ENCODE measurements around the gene METTL2B.

METTL2B gene, protein sequence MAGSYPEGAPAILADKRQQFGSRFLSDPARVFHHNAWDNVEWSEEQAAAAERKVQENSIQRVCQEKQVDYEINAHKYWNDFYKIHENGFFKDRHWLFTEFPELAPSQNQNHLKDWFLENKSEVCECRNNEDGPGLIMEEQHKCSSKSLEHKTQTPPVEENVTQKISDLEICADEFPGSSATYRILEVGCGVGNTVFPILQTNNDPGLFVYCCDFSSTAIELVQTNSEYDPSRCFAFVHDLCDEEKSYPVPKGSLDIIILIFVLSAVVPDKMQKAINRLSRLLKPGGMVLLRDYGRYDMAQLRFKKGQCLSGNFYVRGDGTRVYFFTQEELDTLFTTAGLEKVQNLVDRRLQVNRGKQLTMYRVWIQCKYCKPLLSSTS

DNA sequence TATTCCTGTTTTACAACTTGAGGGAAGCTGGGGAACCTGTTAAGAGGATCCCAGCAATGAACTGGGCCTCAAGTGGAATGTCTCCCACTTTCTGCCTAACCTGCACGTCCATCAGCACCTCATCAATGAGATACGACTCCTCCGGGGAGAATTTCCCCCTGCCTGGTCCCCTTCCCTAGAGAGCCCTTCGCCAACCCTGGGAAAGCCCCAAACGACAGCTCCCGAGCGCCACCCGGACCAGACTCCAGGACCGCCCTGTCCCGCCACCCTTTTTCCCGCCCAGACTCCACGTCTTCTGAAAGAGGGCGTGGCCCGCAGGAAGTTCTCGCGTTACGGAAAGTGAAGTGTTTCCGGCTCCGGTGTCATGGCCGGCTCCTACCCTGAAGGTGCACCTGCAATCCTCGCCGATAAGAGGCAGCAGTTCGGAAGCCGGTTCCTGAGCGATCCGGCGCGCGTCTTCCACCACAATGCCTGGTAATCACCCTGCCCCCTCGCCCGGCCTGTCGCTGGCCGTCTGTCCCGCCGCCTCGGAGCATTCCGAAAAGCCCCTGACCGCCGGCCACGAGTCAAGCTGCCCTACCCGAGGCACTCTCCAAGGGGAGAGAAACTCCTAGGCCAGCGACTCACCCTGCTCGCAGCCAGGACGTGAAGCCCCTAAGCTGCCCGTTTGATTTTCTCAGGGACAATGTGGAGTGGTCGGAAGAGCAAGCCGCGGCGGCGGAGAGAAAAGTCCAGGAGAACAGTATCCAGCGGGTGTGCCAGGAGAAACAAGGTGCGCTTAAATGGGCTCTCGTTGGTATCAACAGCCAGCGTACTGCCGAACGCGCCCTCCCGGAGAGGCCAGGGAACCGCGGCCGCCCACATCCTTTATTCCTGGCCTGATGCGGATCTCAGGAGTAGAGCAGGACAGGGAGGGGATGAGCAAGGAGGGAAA lies at the start of gene METTL2B:
Gene METTL2B, plus strand, starts transcription at position 347 of the 934 bp plus-strand sequence. Its CDS starts 18 bp downstream, at position 365.
- DNase-seq, result peak; percentile 90 to 92

GRCh38 chr7:128427289-128427891 lies 49.2 kb upstream of the METTL2B start:
- peak in 1 of 2 donors; percentile 71 for DNase-seq

- DNase-seq, result no peak
These were observed 46.3 kb upstream of the METTL2B start for GRCh38 chr7:128430207-128430606.

- DNase-seq, result no peak
These were observed 45.3 kb upstream of the METTL2B start for GRCh38 chr7:128431221-128431620.

DNA sequence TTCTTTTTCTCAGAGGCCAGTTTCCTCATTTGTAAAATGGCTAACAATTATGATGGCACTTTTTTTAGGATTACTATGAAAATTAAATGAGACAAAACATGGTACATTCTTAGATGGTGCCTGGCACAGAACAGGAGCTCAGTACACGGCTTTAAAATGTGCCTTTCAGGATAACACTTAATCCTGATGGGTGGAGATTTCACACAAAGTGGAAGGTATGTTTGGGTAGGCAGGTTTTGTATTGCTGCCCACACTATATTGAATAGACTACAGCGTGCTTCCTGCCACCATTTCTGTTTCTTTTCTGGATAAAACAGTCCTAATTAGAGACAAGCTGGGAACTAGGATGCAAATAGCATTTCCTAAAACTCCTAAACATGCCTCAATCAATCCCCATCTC lies 44.8 kb upstream of the METTL2B start:
- no peak for DNase-seq

- DNase-seq, result no peak
These were observed 41.9 kb upstream of the METTL2B start for GRCh38 chr7:128434413-128435326.

DNA sequence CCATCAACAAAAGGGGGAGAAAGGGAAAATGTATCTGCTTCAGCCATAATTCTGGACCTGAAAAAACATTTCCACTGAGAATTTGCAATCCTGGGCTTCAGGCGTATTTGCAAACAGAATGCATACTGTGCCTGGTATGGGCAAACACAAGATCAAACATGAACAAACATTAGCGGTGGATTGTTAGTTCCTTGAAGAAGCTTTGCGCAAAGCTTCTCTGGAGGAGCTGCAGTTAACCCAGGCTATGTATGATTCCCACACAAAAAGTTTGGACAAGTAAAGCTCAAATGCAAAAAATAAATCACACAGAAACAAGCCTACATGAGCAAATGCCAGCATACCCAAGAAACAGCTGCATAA lies 41.2 kb upstream of the METTL2B start:
- no peak for DNase-seq

DNA sequence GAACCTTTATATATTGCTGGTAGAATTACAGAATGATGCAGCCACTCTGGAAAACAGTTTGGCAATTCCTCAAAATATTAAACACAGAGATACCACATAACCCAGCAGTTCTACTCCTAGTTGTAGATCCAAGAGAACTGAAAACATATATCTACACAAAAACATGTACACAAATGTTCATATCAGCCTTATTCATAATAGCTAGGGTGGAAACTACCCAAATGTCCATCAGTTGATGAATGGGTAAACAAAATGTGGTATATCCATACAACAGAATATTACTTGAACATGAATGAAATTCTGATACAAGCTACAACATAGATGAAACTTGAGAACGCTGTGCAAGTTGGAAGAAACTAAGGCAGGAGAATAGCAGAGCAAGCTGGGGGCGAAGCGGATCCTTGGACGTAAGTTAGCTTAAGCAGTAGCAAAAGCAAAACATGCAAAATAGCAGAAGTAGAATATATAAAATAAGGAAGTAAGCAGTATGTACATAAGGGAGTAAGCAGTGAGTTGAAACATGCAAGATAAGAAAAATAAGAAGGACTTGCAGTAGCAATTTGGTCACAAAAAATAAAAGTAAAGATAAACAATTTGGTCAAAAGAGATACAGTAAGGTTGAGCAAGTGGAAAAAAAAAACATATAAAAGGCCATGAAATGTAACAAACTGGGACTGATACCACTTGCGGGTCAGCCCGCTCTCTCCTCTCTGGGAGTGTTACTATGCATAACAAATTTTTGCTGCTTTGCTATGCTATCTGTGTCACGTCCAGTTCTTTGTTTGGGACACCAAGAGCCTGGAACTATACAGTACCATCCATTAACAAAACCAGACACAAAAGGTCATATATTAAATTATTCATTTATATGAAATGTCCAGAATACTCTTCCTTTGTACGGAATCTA lies 38.9 kb upstream of the METTL2B start:
- no peak for DNase-seq

DNA sequence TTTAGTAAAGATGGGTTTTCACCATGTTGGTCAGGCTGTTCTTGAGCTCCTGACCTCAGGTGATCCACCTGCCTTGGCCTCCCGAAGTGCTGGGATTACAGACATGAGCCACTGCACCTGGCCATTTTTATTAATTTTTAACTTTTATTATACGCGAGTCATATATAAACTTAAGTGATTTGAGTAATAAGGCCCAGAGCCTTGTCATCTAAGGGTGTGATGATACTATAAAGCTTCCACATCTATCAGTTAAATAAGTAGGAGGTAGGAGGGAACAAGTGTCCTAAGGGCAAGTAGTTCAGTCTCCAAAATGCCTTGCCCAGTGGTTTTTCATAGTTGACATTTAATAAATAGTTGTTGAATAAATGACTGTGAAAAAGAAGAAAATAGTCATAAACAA lies 34.2 kb upstream of the METTL2B start:
- no peak for DNase-seq

DNA sequence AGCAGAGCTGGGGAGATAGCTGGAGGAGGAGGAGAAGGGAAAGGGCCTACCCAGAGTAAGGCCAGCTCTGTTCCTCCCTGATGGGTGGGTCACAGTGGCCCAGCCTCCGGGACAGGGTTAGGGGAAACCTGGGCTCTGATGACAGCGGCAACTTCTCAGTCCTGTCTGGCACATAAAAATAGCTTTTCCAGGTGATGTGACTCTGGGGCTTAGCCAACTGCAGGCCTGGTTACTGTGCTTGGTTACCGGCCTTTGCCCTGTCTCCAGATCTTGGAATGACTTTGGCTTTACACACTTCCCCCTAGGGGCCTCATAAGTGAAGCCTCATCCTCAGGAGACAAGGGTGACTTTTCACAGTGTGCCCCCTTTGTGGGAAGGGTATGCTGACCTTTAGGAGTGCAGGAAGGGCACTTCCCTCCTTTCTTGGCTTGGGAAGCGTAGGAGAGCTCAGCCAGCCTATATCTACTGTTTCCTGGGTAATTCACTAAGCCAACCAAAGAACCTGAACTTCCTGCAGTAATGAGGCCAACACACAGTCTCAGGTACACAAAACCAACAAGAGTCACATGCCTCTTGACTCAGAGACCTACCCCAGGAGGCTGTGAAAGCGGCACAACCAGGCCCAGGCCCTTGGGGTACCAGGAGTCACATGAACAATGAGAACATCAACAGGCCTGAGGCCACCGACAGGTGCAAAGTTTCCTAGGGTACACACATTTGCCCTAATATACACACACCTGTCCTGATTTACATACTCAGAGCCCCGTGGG lies 32.5 kb upstream of the METTL2B start:
- no peak for DNase-seq

GRCh38 chr7:128446306-128446705 lies 30.2 kb upstream of the METTL2B start:
- DNase-seq, result no peak

GRCh38 chr7:128447941-128448564 lies 28.5 kb upstream of the METTL2B start:
- DNase-seq, result no peak

- no peak for DNase-seq
These were observed 27.7 kb upstream of the METTL2B start for GRCh38 chr7:128448751-128449302.

GRCh38 chr7:128450409-128450808 lies 26.1 kb upstream of the METTL2B start:
- no peak for DNase-seq

- no peak for DNase-seq
These were observed 25.6 kb upstream of the METTL2B start for GRCh38 chr7:128450913-128451312.

- DNase-seq, result no peak
These were observed 24.0 kb upstream of the METTL2B start for GRCh38 chr7:128452552-128452951.

DNA sequence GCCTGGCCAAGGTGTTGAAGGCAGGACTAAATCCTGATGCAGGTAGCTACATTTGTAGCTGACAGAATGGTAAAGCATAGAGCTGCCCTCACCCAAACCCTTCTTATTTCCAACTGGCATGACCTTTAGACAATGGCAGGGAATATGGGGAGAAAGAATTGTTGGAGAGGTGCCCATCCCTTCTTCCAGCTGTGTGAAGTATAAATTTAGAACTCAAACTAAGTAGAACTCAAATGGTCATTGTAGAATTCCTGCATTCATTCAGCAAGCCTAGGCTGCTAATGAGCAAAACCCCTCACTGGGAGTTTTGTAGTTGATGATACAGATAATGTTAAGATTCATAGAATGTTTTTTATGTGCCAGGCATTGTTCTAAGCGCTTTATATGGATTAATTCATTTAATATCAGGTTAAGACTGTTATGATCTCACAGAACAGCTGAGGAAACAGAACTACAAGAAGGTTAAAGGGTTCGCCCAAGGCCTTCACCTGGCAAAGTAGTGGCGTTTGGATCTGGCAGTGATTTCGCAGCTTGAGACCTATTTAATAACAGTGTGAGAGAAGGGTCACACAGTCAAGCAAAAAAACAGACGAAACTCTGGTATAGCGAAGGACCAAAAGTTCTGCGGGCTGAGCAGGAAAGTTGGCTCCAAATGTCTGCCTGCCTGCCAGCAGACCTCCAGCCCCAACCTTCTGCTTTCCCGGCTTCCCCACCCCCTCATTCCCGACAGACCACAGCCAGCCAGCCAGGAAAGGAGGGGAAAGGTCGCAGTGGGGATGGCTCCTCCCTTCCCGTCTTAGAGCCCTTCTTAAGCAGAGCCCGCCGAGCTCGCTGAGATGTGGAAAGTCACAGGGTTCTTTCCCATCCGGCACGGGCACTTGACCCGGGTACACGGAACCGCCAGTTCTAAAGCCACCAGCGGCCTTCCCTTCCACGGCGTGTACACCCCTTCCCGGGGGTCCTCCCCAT lies 22.4 kb upstream of the METTL2B start:
- DNase-seq, result no peak

DNA sequence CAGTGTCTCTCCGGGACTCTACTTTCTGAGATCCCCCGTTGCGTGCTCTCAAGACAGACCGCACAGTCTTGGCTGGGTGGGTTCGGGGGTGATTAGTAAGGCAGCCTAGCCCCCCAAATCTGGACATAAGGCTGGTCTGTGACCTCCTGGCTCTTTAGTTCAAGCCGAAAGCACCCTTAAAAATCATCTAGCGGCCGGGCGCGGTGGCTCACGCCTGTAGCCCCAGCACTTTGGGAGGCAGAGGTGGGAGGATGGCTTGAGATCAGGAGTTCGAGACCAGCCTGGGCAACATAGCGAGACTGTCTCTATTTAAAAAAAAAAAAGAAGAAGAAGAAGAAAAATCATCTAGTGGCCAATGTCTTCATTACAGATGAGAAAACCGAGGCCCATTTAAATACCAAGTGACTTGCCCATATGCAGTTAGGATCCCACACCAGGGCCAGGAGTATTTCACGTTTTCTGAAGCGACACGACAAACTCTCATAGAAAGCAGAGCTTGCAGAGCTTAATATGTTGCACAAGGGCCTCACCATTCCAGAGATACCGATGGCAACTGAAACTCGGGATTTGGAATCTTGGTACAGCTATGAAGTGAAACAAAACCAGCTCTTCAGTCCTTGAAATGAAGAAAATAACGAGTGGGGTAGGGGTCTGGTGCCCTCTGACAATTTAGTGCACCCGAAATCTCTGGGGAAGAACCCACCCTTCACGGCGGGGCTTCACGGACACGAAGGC lies 21.6 kb upstream of the METTL2B start:
- DNase-seq, result no peak

All from CD4-positive, alpha-beta T cell treated with Interleukin-4 for 1 hour (primary cell).